GM19023 (cell line): ENCODE results near the gene REXO1.

Source experiments
- ATAC-seq: cut with Tn5 transposase; IDR thresholded peaks from one replicate; pipeline ENCODE4 v1.9.1; 2021; ENCODE audit warnings: mild to moderate bottlenecking, moderate library complexity; ENCODE audit not compliant: unreplicated experiment

The REXO1 gene

DNA sequence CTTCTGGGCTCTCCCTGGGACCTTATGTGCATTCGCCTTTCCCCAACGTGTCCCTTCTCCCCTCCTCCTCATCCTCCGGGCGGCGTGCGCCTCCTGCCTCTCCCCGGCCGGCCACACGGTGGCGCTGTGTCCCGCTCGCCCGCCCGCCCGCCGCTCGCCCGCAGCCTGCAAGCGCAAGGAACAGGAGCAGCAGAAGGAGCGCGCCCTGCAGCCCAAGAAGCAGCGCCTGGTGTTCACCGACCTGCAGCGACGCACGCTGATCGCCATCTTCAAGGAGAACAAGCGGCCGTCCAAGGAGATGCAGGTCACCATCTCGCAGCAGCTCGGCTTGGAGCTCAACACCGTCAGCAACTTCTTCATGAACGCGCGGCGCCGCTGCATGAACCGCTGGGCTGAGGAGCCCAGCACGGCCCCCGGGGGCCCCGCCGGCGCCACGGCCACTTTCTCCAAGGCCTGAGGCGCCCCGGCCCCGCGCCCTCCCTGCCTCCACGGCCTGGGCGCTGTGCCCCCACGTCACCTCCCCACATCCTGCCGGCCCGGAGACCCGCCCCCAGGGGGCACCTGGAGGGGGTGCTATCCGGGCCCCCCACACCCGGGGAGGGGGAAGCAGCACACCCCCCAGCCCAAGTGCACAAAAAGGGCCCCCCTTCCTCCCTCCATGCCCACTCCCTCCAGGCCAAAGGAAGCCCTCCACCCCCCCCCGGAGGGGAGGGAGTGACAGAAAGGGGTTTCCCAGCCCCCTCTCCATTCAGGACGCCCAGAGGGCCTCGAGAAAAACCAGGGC lies 73.1 kb downstream of the REXO1 start:
- no peak for ATAC-seq

DNA sequence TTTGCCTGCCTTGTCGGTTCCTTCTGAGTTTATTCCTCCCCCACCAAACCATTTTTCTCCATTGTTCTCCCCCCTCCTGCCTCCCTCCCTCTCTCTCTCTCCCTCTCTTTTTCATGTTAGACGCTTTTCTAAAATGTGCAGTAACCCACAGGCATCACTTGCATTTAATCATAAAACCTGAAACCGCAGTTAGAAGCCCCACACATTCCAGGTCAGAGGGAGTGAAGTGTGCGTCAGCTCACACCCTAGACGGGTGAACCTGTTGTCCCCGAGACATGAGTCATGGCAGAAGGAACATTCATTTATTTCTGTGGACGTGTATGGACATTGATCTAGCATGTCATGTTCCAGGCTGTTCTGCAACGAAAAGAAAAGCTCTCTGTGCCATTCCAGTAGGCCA lies 75.1 kb downstream of the REXO1 start:
- ATAC-seq = no peak

DNA sequence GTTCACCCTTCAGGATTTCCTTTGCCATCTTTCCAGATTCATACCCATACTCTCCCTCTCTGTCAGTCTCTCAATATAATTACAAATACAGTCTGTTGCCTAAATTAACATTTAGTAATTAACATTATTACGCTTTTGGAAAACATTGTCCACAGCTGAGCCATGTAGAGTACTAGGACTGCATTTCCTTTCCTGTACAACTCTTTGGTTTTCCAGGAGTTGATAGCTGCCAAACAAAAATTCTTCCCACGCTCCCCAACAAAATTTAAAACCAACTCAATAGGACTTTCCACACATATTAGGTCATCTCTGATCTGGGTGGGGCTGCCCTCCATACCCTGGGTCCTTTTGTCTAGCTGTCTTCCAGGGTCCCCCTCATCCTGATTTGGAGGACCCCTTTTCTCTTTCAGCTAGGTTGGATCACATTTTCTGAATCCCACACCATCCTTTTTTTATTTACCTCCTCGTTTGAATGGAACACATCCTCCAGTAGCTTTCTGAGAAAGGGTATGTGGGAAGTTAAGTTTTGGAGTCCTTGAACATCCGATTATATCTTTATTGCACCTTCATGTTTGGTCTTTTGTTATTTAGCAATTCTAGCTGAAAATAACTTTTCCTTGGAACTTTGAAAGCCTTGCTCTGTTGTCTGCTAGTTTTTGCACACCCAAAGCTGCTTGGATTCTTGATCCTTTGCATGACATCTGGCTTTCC lies 77.3 kb downstream of the REXO1 start:
- no peak for ATAC-seq

DNA sequence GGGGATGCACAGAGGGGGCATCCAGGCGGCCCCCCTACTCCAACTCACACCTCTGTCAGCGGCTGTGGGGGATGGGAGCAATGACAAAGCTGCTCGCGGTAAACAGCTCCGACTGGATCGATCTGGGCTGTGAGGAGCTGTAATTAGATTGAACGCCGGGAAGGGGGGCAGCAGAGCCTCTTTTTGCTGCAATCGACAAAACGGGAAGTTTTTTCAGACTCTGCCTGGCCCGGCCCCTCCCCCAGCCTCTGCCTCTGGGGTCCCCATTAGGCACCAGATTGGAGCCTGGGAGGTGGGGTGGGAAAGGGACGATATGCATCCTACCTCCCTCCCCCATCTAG lies 78.7 kb downstream of the REXO1 start:
- ATAC-seq = no peak

DNA sequence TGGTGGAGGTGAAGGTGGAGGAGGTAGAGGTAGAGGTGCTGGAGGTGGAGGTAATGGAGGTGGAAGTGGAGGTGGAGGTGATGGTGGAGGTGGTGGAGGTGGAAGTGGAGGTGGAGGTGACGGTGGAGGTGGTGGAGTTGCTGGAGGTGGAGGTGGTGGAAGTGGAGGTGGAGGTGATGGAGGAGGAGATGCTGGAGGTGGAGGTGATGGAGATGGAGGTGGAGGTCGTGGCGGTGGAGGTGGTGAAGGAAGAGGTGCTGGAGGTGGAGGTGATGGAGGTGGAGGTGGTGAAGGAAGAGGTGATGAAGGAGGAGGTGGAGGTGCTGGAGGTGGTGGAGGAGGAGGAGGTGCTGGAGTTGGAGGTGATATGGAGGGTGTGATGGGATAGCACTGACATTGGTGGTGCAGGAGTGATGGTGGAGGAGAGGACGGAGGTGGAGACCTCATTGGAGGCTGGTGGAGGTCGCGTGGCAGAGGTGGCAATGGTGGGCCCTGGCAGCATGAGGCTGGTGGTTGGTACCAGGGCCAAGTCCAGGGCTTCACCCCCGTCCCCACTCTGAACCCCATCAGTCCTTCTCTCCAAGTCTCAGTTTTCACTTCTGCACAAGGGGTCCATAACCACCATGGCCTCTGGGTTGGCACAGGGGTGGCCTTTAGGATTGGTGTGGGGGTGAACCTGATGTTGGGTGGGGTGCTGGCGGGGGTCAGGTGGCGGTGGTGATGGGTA lies 79.2 kb downstream of the REXO1 start:
- no peak for ATAC-seq

DNA sequence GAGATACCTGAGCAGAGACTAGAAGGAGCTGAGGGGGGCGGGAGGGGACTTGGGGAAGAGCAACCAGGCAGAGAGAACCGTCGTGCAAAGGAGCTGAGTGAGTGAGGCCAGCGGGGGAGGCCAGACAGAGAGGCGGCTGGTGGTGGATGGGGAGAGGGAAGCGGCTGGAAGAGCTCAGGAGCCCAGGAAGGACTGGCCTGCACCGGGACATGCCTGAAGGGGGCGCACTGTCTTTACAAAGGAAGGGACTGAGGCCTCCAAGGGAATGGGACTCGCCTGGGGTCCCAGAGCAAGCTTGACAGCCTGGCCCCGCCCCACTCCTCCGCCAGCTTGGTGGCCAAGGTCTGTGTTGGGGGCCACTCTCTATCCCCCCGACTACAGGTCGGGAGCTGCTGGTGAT lies 80.0 kb downstream of the REXO1 start:
- ATAC-seq = no peak

DNA sequence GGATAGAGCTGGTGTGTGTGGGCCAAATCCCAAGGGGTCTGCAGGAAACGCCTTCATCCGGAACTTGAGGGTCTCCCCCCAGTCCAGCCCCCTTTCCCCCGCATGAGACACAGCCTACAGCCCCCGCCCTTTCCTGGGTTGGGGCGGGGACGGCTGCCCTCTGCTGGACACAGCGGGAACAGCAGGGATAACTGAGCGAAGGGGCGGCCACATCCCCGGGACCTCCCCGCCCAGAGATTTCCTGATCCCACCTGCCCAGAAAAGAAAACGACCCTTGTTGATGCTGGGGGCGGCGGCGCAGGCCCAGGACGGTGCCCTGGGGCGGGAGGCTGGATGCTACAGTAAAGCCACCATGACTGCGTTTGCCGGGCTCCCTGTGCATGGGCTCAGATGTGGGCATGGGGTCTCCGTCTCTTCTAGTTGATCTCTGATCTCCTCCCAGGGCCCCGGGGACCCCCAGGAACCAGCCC lies 80.8 kb downstream of the REXO1 start:
- ATAC-seq = no peak

DNA sequence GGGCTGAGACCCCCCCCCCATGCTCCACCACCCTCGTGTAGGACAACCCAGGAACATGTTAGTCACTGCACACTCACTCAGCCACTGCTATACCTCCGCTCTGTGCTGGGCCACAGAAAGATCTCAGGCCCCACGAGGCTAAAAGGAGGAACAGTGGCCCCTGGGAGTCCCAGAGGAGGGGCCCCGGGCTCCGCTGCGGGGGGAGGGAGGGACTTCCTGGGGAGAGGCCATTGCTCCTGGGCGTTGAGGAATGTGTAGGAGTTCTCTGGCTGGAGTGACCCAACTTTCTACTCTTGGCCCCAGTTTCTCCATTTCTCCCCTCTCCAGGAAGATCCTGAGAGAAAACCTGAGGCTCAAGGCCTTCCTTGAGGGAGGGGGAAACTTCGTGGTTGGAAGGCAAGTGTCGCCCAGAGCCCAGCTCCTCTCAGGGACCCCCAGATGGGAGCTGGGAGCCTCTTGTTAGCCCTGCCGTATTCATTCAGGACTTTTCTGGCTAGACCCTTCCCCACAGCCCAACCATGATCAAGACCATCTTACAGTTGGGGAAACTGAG lies 81.4 kb downstream of the REXO1 start:
- ATAC-seq = no peak

DNA sequence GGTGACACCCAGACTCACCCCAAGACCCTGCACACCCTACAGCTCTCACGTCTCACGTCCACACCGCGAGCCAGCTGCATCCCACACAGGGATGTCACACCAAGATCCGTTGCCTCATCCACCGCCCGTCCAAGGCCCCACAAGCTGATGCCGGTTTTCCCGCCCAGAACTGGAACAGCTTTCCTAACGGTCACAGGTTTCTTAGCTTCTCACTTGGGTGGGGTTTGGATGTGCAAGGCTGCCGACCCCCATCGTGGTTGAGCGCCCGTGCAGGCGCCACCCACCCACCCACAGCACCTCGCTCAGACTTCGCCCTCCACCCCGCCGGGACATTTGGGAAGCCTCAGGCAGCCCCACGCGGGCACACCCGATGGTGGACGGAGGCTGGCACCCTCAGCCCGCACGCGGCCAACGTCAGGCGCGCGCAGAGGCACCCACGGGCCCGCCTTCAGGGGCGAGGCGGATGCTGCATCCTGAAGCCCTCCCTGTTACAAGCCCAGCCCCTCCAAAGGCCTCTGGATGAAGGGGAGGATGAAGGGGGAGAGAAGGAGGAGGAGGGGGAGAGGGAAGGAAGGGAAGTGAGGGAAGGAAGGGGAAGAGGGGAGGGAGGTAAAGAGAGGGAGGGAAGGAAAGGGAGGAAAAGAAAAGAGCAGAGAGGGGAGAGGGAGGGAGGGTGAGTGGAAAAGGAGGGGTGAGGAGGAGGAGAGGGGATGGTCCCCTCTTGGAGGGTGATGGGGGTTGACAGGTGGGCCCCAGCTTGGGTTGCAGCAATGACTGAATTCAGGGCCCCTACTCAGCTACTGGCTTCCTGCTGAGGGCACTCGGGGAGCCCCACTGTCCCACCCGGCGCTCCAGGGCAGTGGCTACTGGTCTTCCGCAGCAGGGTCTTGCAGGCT lies 82.1 kb downstream of the REXO1 start:
- no peak for ATAC-seq
